H1 (cell line): Measurements from ENCODE around the gene AKAP7. TPM values are rescaled to one million over a fixed set of nuclear protein-coding genes. Genes with fewer than 3 reads are reported as not detected.

Source experiments
- ASH2L ChIP-seq: fragments of 200-600, 300-600 bp; sonication (generic); IDR thresholded peaks from one replicate; pipeline ENCODE4 v1.7.1; 2017; ENCODE audit warnings: low read length
- BRCA1 ChIP-seq: IDR thresholded peaks from 2 replicates; pipeline ENCODE4 v1.6.1; 2012; ENCODE audit warnings: low read depth, low read length, improper control_type of control experiment
- CHD1 ChIP-seq: IDR thresholded peaks from 2 replicates; pipeline ENCODE4 v1.6.1; 2012; ENCODE audit warnings: low read depth, low read length, improper control_type of control experiment
- polyA plus RNA-seq, 7 experiments: library from polyadenylated mRNA; depleted of rRNA in 3 of 7; stranded (reverse) in 5 of 7; unstranded in 2 of 7; fragments of >200 nt in 5 of 7; fragments of 200-250 nt in 2 of 7; gene quantifications; 1 replicate in 5 of 7; 2 replicates in 1 of 7; 4 replicates in 1 of 7; pipeline versions ENCODE4 v1.2.1 to v1.2.3, GENCODE V29; 2011 to 2013; ENCODE audit warnings: missing spikeins in 2 of 7, mixed read lengths in 2 of 7
- total RNA-seq: library from RNA; stranded (reverse); fragmentation: NEBNext Ultra II Directional; extraction: Animal tissue kit (Norgen Biotek cat#: 25700); gene quantifications from 2 replicates; pipeline ENCODE4 v1.2.1, GENCODE V29; 2021
- TF ChIP-seq, protein P1 (sequence below): fragments of 300-600 bp; sonication (generic); IDR thresholded peaks from 2 replicates; pipeline ENCODE4 v1.7.1; 2012; ENCODE audit warnings: low read length, moderate library complexity, mild to moderate bottlenecking, inconsistent platforms; ENCODE audit not compliant: insufficient replicate concordance

Gene AKAP7
- total and polyA plus RNA-seq, 2 of the 8 experiments (the other 6 are each of a cell fraction or from before 2014, with no cell fraction given), result 4.7 to 16.9 TPM

DNA sequence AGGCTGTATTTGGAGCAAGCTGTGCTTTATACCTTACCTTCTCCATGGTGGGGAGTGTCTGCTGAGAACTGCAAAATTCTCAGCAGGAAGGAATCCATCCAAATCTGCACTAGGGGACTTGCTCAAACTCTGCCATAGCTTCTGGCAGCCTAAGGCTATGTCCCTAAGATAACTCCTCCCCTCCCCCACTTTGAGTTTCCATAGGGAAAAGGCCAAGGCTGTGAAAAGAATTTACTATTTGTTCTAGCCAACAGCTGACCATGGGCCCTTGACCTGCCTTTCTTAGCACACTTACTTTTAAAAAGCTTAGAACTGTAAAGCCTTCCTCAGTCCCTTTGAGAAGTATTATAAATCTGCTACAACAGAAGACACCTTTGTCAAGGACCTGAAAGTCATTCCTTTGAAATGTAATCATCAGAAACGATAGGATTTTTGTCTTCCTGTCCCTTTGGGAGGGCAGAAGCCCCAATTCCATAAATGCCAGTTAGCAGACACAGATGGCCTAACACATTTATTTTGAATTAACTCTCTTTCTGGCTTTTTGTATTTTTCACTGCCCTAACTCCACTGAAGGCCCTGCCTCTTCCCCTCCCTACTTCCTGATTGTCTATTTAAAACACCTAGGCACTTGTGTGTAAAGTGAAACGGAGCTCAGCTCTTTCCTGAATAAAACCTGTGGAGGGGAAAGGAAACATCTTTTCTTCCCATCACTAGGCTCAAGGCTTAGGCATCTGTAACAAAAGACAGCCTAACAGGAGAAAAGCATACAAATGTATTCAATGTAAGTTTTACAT, 157.1 kb downstream of the AKAP7 start (continued):
- TF ChIP-seq, protein P1, sequence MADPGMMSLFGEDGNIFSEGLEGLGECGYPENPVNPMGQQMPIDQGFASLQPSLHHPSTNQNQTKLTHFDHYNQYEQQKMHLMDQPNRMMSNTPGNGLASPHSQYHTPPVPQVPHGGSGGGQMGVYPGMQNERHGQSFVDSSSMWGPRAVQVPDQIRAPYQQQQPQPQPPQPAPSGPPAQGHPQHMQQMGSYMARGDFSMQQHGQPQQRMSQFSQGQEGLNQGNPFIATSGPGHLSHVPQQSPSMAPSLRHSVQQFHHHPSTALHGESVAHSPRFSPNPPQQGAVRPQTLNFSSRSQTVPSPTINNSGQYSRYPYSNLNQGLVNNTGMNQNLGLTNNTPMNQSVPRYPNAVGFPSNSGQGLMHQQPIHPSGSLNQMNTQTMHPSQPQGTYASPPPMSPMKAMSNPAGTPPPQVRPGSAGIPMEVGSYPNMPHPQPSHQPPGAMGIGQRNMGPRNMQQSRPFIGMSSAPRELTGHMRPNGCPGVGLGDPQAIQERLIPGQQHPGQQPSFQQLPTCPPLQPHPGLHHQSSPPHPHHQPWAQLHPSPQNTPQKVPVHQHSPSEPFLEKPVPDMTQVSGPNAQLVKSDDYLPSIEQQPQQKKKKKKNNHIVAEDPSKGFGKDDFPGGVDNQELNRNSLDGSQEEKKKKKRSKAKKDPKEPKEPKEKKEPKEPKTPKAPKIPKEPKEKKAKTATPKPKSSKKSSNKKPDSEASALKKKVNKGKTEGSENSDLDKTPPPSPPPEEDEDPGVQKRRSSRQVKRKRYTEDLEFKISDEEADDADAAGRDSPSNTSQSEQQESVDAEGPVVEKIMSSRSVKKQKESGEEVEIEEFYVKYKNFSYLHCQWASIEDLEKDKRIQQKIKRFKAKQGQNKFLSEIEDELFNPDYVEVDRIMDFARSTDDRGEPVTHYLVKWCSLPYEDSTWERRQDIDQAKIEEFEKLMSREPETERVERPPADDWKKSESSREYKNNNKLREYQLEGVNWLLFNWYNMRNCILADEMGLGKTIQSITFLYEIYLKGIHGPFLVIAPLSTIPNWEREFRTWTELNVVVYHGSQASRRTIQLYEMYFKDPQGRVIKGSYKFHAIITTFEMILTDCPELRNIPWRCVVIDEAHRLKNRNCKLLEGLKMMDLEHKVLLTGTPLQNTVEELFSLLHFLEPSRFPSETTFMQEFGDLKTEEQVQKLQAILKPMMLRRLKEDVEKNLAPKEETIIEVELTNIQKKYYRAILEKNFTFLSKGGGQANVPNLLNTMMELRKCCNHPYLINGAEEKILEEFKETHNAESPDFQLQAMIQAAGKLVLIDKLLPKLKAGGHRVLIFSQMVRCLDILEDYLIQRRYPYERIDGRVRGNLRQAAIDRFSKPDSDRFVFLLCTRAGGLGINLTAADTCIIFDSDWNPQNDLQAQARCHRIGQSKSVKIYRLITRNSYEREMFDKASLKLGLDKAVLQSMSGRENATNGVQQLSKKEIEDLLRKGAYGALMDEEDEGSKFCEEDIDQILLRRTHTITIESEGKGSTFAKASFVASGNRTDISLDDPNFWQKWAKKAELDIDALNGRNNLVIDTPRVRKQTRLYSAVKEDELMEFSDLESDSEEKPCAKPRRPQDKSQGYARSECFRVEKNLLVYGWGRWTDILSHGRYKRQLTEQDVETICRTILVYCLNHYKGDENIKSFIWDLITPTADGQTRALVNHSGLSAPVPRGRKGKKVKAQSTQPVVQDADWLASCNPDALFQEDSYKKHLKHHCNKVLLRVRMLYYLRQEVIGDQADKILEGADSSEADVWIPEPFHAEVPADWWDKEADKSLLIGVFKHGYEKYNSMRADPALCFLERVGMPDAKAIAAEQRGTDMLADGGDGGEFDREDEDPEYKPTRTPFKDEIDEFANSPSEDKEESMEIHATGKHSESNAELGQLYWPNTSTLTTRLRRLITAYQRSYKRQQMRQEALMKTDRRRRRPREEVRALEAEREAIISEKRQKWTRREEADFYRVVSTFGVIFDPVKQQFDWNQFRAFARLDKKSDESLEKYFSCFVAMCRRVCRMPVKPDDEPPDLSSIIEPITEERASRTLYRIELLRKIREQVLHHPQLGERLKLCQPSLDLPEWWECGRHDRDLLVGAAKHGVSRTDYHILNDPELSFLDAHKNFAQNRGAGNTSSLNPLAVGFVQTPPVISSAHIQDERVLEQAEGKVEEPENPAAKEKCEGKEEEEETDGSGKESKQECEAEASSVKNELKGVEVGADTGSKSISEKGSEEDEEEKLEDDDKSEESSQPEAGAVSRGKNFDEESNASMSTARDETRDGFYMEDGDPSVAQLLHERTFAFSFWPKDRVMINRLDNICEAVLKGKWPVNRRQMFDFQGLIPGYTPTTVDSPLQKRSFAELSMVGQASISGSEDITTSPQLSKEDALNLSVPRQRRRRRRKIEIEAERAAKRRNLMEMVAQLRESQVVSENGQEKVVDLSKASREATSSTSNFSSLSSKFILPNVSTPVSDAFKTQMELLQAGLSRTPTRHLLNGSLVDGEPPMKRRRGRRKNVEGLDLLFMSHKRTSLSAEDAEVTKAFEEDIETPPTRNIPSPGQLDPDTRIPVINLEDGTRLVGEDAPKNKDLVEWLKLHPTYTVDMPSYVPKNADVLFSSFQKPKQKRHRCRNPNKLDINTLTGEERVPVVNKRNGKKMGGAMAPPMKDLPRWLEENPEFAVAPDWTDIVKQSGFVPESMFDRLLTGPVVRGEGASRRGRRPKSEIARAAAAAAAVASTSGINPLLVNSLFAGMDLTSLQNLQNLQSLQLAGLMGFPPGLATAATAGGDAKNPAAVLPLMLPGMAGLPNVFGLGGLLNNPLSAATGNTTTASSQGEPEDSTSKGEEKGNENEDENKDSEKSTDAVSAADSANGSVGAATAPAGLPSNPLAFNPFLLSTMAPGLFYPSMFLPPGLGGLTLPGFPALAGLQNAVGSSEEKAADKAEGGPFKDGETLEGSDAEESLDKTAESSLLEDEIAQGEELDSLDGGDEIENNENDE, result no peak
- no peak for TF ChIP-seq BRCA1
- no peak for TF ChIP-seq ASH2L
- no peak for TF ChIP-seq CHD1
